K562 (cell line): Measurements from ENCODE around the gene IRAG1. TPM values are rescaled to one million over a fixed set of nuclear protein-coding genes. Genes with fewer than 3 reads are reported as not detected.

Experiments used
- ARID1B ChIP-seq: fragments of 450-650 bp; IDR thresholded peaks from 2 replicates; pipeline ENCODE4 v1.6.1; 2016; ENCODE audit warnings: antibody characterized with exemption, mild to moderate bottlenecking, inconsistent platforms
- DIDO1 ChIP-seq: fragments of 450-650 bp; IDR thresholded peaks from 2 replicates; pipeline ENCODE4 v1.6.1; 2016; ENCODE audit warnings: low read depth, missing biosample characterization, missing genetic modification characterization
- KDM1A ChIP-seq, 2 experiments: fragments of 450-650 bp; IDR thresholded peaks; 2 replicates each; pipeline ENCODE4 v1.6.1; 2016; ENCODE audit warnings: mild to moderate bottlenecking in 2 of 2
- MTA2 ChIP-seq: fragments of 450-650 bp; IDR thresholded peaks from 2 replicates; pipeline ENCODE4 v1.6.1; 2016; ENCODE audit warnings: low read depth
- SRSF9 ChIP-seq: fragments of 200-400 bp; formaldehyde crosslinking; IDR thresholded peaks from 2 replicates; pipeline ENCODE4 v1.6.1; 2017; ENCODE audit warnings: low read depth, low read length, borderline replicate concordance
- ZFP36 ChIP-seq: fragments of 150-350 bp; IDR thresholded peaks from 2 replicates; pipeline ENCODE4 v1.6.1; 2018; ENCODE audit warnings: low read length, low read depth; ENCODE audit not compliant: partially characterized antibody
- ZNF134 ChIP-seq: fragments of 250-450 bp; sonication (Bioruptor Pico); conservative IDR thresholded peaks from 2 replicates; pipeline ENCODE4 v1.4.0; 2020
- polyA plus RNA-seq, 8 experiments: library from polyadenylated mRNA; depleted of rRNA in 4 of 8; stranded (reverse) in 5 of 8; unstranded in 3 of 8; fragments of >200 nt; fragmentation: Nextera tagmentation in 2 of 8; fragmentation: Illumina TruSeq in 1 of 8; extraction: Ambion mirVana in 2 of 8; extraction: Trizol in 1 of 8; gene quantifications; 2 replicates each; pipeline versions ENCODE4 v1.2.1 to v1.2.3, GENCODE V29; 2011 to 2014; ENCODE audit warnings: inconsistent platforms in 1 of 8, missing spikeins in 1 of 8
- total RNA-seq, 7 experiments: library from RNA; depleted of rRNA in 6 of 7; stranded (reverse); fragments of >200 nt in 6 of 7; fragmentation: Illumina TruSeq in 2 of 7; extraction: Trizol in 2 of 7; gene quantifications; 2 replicates each; pipeline versions ENCODE4 v1.2.1 to v1.2.3, GENCODE V29; 2011 to 2021; ENCODE audit warnings: low replicate concordance in 1 of 7
- TF ChIP-seq, protein P1 (sequence below): fragments of 250-450 bp; sonication (Bioruptor Pico); IDR thresholded peaks from 2 replicates; pipeline ENCODE4 v1.5.0; 2021; ENCODE audit warnings: mild to moderate bottlenecking, borderline replicate concordance

Gene IRAG1
- total and polyA plus RNA-seq, 9 of the 15 experiments (the other 6 are each of a cell fraction or from before 2014, with no cell fraction given), result 0.01 to 0.22 (median 0.09) TPM; not detected in 1

DNA sequence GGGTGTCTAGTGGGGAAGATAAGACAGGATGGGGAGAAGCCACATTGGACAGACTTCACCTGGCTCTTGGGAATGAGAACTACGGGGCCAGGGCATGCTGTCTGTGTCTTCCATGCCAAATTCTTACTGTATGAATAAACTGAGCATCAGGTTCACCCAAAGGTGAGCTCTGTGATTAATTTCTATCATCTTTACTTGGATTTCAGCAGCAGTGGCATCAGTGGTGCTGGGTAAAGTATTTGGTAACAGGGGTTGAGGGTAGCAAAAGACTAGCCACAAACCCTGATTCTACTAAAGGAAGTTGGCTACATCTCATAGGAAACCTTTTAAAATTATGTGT lies 38.8 kb downstream of the IRAG1 start (continued):
- TF ChIP-seq, protein P1, sequence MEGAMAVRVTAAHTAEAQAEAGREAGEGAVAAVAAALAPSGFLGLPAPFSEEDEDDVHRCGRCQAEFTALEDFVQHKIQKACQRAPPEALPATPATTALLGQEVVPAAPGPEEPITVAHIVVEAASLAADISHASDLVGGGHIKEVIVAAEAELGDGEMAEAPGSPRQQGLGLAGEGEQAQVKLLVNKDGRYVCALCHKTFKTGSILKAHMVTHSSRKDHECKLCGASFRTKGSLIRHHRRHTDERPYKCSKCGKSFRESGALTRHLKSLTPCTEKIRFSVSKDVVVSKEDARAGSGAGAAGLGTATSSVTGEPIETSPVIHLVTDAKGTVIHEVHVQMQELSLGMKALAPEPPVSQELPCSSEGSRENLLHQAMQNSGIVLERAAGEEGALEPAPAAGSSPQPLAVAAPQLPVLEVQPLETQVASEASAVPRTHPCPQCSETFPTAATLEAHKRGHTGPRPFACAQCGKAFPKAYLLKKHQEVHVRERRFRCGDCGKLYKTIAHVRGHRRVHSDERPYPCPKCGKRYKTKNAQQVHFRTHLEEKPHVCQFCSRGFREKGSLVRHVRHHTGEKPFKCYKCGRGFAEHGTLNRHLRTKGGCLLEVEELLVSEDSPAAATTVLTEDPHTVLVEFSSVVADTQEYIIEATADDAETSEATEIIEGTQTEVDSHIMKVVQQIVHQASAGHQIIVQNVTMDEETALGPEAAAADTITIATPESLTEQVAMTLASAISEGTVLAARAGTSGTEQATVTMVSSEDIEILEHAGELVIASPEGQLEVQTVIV (CRISPR knock-in tag), result no peak
- TF ChIP-seq SRSF9, result no peak
- TF ChIP-seq ZNF134 (CRISPR knock-in tag), result no peak
- no peak for TF ChIP-seq DIDO1
- no peak for TF ChIP-seq ARID1B
- TF ChIP-seq MTA2, result no peak
- TF ChIP-seq KDM1A (IDR thresholded peaks at IDR 0.05), result no peak
- TF ChIP-seq ZFP36, result no peak
